Retinal pigment epithelial cell (primary cell): ENCODE results near the gene CHD5.

ENCODE experiments used
- DNase-seq: peaks from one replicate; pipeline ENCODE4 v3.0.0-alpha.2; 2010; ENCODE audit warnings: low read depth
- H3K4me3 ChIP-seq: 2 replicates; pipeline ENCODE4 v1.5.1; 2011; ENCODE audit warnings: mild to moderate bottlenecking, low read length, control low read depth, moderate library complexity
- CTCF ChIP-seq: conservative IDR thresholded peaks from 2 replicates; pipeline ENCODE4 v1.5.1; 2011; ENCODE audit warnings: low read depth, low read length, control low read depth, inconsistent platforms

CHD5 gene

DNA sequence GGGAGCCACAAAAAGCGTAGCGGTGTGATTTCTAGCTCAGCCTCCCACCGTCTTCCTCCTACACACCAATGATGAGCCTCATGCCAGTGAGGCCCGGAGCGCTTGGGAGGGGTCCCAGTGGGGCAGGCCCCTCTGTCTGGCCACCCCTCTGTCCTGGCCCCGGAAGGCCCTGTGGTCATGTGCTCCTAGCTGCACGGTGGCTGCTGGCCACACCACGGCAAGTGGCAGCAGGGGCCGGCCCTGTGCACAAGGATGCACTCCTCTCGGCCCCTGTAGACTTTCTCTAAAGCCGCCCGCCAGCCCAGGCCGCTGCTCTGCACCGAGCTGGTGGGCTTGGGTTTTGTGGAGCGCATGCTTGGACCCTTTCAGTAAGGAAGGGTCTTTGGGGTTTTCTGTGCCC, 80.8 kb downstream of the CHD5 start:
- no peak for DNase-seq
- TF ChIP-seq CTCF = no peak
- no peak overlapping the region for H3K4me3 ChIP-seq

- TF ChIP-seq CTCF = no peak
- no peak for DNase-seq
- no peak overlapping the region for H3K4me3 ChIP-seq
These were observed 81.6 kb downstream of the CHD5 start for GRCh38 chr1:6098303-6099215.

DNA sequence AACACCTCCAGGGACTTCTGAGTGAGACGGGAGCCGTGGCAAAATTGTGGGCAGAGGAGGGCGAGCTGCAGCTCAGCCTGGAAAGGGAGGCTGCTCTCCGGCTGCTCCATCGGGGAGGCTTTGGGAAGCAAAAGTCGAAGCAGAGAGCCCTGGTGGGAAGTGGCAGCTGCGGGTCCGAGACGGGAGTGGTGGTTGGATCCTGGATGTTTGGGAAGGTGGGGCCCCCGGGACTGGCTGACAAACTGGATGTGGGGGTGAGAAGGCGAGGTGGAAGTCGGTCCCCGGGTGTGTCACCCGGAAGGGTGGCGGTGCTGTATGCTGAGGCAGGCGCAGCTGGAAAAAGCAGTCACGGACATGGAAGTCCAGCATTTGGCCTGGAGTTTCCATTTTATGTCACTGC, 82.3 kb downstream of the CHD5 start:
- no peak overlapping the region for H3K4me3 ChIP-seq
- TF ChIP-seq CTCF = no peak
- DNase-seq = no peak

- no peak for DNase-seq
- no peak overlapping the region for H3K4me3 ChIP-seq
- TF ChIP-seq CTCF = no peak
These were observed 83.0 kb downstream of the CHD5 start for GRCh38 chr1:6097117-6097595.

DNA sequence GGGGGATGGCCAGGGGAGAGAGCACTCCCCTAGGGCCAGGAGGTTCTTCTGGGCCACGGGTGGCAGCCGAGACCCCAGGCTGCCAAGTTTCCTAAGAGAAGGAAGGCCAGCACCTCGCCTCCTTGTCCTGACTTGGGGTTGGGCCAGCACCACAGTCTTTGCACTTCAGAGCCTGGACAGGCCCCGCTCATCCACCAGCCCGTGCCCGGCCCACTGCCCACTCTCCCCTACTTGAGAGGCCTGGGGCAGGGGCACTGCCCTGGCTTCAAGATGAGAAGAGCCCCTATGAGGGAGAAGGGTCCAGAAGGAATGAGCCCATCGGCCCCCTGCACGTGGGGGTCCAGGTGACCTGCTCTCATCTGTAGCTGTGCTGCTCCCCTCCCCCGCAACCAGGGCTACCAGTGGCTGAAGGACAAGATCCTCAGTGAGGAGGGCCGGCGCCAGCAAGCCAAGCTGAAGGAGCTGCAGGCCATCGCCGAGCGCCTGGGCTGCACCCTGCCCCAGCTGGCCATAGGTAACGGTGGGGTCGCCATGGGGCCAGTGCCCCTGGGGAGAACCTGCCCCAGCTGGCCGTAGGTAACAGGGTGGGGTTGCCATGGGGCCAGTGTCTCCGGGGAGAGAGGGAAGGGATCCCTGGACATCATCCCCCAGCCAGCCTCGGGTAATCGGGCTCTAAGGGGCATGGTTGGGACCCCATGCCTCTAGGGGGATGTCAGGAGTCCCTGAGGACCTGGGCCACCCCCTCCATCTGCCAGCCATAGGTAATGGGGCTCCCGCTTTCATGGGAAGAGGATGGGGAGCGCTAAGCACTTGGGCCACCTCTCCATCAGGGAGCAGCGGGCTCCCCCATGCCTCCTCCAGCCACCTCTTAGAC, 83.6 kb downstream of the CHD5 start:
- no peak overlapping the region for H3K4me3 ChIP-seq
- DNase-seq = no peak
- TF ChIP-seq CTCF = no peak

DNA sequence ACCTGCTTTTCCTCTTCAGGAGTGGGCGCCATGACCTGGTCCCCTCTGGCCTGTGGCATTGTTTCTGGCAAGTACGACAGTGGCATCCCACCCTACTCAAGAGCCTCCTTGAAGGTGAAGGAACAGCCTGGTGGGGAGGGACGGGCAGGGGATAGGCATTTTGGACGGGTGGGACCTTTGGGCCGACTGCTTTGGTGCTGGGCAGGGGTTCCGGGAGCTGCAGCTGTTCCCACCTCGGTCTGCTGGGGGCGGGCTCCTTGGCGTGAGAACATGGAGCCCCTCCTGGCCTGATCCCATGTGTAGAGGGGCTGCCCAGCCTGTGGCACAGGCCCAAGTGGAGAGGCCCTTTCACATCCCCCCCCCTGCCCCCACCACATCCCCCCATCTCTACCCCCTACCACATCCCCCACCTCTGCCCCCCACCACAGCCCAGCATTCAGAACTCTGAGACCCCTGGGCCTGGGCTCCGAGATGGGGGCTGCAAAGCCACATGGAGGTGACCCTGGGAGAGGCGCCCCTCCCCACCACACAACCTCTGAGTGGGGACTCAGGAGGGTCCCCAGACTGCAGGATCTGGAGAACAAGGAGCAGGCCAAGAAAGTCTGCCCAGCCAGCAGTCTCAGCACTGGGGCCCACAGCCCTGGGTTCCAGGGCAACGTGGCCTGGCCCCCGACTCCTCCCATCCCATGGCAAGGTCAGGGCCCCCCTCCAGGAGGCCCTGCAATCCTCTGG, 84.4 kb downstream of the CHD5 start:
- no peak for TF ChIP-seq CTCF
- H3K4me3 ChIP-seq = no peak overlapping the region
- DNase-seq = no peak
